GM20431 (cell line): ENCODE data around the gene RNF39.
"Not testable (repeated sequence)": the region's sequence is repeated elsewhere in the genome, so short reads cannot be mapped to it uniquely, and the experiment has no call there.

Source experiments
- in situ Hi-C: fragments of 300-500 bp; cut with MseI, MboI; formaldehyde crosslinking; loops from one replicate; pipeline ENCODE4 v1.15.0; 2020; ENCODE audit warnings: low sequenced_read_pairs; ENCODE audit not compliant: unreplicated experiment

RNF39 gene, protein sequence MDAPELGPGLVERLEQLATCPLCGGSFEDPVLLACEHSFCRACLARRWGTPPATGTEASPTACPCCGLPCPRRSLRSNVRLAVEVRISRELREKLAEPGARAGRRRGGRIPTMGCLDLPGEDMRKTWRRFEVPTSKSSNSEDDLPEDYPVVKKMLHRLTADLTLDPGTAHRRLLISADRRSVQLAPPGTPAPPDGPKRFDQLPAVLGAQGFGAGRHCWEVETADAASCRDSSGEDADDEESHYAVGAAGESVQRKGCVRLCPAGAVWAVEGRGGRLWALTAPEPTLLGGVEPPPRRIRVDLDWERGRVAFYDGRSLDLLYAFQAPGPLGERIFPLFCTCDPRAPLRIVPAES

DNA sequence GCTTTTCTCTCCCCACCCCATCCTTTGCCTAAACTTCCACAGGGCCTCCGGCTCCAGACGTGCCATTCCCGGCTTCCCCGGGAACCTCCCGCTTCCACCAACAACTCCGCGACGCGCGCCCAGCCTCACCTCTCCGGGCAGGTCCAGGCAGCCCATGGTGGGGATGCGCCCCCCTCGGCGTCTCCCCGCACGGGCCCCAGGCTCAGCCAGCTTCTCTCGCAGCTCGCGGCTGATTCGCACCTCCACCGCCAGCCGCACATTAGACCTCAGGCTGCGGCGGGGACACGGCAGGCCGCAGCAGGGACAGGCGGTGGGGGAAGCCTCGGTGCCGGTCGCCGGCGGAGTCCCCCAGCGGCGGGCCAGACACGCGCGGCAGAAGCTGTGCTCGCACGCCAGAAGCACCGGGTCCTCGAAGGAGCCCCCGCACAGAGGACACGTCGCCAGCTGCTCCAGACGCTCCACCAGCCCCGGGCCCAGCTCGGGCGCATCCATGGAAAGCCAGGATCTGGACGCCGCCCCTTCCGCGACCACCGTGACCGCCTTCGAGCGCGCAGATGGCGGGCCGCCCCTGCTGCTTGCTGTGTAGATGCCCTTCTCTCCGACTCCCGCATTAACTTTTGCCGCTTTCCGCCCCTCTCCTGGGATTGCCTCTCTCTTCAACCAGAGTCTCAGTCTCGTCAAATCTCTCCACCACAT is at the start of gene RNF39:
RNF39 (minus strand) TSS at position 676 of the 696 bp plus-strand sequence; CDS start at position 492, 184 bp downstream.
- in situ Hi-C loops: no loop called here

DNA sequence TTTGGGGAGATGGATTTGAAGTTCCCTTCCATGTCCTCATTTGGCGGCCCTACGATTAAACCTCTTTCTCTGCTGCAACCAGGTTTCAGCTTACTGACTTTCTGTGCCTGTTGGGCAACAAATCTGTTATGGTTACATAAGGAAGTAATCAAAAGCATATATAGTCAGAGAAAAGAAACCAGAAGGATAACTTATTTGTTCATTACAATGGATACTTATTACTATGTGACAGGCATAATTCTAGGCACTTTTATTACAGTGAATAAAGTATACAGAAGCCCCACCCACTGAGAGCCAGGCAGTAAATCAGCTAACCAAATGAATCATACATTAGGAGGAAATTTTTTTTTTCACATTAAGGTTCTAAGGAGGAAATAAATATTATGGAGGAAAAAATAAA is 46.9 kb upstream of the RNF39 start:
- in situ Hi-C loops: no loop called here

DNA sequence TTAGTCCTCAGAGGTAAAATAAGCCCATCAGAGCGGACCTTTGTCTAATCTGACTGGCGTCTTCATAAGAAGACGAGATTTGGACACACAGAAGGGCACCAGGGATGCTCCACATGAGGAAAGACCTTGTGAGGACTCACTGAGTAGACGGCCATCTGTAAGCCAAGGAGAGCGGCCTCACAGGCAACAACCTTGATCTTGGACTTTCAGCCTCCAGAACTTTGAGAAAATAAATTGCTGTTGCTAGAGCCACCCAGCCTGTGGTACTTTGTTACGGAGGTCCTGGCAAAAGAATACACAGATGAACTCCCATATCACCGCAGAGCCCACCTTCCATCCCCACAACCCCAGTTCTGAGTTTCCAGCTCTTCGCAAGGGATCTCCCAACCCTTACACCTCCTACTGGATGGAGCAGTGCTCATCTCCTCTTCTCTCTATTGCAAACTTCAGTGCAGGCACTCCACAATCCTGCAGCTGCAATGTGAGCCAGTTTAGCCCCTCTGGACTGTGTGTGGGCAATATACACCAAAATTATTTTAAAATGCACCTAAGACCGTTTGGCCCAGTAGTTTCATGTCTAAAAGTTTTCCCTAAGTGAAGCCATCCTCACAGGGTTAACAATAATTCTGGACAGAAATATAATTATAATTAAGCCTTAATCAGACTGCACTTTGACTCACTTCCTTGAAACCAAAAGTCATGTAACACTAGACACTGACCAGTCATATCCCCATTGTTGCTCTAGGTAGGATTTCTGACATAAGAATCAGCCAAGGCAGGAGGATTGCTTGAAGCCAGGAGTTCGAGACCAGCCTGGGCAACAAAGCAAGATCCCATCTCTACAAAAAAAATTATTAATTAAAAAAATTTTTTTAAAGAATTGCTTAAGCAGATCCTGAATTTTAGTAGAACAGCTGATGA is 46.1 kb upstream of the RNF39 start:
- in situ Hi-C loops: no loop called here

DNA sequence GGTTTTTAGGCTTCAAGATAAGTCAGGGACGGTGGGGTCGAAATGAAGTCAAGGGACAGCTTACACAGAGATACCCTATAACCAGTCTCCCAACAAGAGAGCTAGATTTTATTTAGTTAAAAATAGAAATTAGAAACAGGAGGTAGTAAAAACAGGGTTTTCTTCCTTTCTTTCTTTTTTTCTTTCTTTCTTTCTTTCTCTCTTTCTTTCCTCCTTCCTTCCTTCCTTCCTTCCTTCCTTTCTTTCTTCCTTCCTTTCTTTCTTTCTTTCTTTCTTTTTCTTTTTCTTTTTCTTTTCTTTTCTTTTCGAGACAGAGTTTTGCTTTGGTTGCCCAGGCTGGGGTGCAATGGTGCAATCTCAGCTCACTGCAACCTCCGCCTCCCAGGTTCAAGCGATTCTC is 43.1 kb upstream of the RNF39 start:
- in situ Hi-C loops: not testable (repeated sequence)

DNA sequence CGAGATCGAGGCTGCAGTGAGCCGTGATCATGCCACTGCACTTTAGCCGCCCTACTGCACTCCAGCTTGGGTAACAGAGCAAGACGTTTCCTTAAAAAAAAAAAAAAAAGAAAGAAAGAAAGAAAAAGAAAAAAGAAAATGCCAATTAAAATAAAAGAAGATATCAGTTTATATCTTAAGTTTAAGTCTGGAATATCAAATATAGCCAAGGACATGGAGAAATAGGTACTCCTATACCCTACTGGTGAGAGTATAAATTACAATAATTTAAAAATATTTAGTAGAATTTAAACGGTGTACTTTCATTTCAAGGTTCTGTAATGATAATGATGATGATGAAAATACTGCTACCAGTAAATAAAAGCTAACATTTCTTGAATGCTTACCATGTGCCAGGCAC is 41.2 kb upstream of the RNF39 start:
- in situ Hi-C loops: no loop called here

DNA sequence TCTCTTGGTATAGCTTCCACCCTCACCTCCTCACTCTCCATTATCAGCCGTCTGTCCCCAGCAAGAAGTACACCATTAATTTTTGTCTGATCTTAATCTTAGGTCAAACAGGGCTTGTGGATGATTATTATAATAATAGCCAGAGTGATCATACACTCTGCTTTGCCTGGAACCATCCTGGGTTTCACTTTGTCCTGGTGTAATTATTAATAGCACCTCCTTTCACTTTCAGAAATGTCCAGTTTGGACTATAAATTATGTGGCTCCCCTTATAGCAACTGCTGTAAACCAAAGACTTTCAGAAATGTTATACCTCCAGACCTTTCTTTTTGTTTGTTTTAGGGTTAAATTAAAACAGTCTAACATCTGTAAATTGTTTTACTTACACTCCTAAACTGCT is 38.3 kb upstream of the RNF39 start:
- in situ Hi-C loops: no loop called here

DNA sequence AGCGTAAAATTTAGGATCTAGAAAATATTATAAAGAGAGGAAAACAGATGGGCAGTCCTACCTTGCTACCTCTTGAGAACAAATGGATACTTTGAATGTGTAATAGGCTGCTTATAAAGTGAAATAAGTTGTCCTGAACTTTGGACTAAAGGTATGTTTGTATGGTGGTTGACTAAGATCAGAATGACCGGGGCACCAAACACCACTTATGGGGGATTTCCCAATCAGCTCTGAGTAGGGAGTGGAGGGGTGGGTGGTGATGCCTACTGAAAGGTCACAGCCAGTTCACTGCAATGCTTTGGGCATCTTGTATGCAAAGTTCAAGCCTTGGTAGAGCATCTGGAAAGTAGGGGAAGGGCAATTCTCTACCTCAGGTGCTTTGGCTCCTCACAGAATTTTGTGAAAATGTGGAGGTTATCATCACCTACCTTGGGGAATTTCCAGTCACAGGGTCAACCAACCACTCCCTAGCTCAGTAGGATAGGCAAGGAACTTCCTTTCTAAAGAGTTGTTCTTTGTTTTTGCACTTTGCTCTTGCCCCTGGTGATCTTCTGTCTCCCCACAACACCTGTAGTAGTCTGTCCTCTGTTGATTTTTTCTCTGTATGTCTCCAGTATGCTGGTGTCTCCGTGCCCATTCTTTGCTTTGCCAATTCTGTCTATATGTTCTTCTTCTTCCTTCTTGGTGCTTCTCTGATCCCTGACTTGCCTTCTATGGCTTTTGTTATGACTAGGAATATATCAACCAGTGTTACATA is 37.6 kb upstream of the RNF39 start, which contains the start of gene TRIM31:
TRIM31 (minus strand) TSS at position 88 of the 757 bp plus-strand sequence. CDS start 285 bp downstream, outside the sequence.
- in situ Hi-C loops: no loop called here

DNA sequence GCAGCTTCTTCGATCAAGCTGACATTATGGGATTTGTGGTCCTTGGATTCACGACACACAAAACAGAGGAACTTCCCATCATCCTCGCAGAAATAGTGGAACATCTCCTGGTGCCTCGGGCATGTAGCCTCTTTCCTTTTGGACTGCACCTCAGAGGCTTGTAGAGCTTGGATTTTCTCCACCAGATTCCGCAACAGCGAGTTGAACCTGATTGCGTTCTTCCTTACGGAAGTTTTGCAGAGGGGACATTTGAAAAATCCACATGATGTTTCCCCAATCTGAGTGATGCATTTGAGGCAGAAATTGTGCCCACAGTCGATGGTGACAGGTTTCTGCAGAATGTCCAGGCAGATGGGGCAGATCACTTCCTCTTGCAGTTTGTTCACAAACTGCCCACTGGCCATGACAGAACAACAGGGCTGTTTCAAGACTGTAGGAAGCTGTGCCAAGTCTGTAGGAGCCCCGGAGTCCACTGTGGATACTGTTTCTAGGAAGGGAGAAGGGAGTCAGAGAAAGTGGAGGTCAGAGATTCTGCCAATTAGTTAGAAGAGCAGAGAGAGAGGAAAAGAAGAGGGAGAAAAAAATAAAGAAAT is 36.9 kb upstream of the RNF39 start:
- in situ Hi-C loops: no loop called here

DNA sequence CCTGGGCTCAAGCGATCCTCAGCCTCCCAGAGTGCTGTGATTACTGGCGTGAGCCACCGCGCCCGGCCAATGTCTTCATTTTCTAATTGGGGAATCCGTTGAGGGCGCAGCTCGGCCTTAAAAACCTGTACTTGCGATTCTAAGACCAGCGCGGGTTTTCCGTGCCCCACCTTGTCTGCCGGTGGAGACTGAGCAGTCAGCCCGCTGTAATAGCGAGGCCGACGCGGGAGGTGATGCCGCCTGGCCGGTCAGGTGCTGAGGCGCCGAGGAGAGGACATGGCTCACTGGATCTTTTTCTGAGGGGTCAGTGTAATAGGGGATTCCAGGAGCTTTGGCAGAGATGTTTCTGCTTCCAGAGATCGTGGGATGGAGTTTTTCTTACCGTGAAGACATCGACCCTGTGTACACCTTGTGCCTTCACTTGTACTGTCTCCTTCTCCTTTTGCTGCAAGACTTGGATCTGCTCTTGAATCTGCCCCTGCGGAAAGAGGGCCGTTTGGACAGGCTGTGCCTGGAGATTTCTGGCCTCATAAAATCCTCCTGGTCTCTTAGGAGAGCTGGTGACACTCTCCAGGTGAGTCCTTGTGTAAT is 35.8 kb upstream of the RNF39 start:
- in situ Hi-C loops: no loop called here

DNA sequence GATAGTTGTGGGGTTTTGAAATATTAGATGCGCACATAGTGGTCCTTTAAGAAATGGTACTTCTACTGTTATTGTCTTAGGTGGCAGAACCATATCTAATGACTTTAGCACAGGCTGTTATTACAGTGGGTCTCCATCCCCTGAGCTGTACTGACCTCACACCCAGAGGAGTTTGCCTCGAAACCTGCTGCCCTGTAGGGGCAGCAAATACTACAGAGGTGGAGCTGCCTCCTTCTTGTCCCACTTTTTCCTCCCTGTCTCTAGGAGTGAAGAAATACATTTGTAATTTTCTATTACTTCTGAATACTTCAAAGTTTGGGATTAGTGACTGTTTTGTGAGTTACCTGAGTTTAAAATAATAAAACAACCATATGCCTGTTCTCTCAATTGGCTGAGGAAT is 29.1 kb upstream of the RNF39 start:
- in situ Hi-C loops: no loop called here

DNA sequence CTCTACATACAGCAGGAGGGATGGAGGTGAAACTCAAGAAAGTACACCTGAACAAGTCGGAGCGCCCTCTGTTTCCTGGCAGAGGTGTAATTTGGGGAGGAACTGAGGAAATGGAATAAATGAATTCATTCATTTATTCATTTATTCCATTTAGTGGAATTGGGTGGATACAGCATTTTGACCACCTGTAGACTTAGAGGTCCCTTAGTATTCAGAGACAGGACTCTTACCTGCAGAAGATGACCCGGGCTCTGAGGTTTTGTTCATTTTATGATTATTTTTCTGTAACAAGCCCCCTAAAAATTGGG is 28.3 kb upstream of the RNF39 start:
- in situ Hi-C loops: no loop called here

DNA sequence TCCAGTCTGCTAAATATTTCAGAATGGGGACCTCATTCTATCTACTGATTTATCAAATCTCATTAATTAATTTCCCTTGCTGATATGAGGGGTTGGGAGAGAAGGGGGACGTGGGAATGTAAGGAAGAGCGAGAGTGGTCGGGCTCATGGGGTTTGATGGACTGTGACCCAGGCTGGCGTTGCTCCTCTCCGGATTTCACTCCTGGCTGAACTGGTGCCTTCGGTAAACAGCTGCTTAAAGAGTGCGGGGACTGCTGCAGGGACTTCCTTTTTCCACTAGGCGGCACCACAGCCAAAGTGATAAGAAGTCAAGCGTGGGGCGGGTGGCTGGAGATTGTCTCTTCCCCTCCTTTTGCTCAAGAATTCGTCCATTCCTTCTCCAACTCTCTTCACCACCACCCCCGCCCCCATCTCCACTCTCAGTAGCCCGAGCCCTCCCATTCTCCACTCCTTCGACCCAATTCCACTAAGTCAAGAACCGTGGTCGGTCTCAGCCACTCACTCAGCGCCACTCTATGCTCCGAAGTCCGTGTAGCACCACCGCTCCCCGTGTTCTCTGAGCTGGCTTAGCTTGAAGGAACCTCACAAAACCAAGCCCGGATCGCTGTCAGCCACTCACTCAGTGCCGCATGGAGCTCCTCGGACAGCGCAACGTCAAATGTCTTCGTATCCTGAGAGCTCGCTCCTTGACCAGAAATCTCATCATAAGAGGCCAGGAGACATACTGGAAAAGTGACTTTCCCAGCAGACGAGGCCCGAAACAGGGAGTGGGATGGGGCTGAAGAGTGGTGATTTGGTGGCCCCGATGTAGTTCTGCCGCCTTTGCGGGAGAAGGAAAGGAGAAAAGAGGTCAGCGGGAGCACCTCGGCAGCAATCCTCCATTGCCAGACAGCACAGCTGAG is 27.7 kb upstream of the RNF39 start:
- in situ Hi-C loops: no loop called here

DNA sequence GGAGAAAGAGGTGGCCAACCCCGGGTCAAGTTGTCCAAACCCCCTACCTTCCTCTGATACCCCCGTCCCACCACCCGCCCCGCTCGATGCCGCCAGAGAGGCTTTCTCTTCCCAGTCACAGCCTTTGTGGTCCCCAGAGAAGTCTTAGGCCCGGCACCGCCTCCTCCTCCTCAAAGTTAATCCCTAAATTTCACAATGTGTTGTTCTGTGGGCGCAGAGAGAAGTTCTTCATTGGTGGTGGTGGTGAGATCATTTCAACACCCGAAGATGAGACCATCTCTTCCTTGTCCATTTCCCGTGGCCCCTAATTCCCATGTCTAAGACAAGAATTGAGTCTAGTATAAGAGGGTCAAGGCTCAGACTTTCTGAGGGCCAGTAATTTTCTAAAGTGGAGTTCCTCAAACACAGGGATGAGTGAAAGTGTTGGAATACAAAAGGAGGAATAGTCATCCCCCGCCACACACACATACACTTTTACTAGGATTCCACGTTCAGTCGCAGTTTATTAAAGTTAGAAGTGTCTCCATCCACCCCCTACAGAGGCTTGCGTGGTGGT is 26.9 kb upstream of the RNF39 start:
- in situ Hi-C loops: no loop called here

DNA sequence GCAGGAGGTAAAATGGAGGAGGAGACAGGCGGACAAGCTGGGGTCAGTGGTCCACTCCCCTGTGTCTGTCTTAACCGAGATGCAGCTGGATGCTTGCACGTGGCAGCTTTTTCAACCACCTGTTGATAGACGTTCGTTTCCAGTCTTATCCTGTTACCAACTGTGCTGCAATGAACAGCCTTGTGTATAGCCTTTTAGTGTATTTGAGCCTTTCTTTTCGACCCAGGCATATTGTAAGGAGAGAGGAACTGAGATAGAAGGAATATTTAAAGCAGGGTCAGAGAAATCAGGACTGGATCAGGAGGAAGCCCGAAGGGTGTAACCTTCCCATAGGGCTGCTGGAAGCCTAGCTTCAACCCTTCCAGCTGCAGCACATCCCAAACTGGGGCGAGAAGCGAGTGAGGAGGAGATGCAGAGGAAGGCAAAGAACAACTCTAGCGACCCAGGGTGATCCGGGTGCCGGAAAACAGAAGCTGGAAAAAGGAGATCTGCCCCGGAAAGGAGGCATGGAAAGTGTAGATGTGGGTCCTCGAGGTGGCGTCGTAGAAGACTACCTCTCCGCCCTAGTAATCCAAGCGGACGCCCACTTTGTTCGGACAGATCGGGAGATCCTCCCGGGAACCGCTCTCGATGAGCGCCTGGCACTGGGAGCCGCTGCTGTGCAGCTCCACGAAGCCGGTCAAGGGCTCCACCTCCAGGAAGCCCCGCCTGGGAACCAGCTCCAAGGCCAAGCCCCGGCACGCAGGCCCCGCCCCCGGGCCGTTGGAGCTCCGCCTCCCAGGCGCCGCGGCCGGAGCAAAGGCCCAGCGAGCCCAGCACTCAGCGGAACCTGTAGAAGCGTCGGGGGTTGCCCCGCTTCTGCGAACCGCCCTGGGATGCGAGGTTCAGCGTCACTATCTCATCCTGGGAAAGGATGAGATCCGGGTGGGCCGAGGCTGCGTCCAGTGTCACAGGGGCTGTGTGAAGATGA is 26.2 kb upstream of the RNF39 start:
- in situ Hi-C loops: no loop called here

DNA sequence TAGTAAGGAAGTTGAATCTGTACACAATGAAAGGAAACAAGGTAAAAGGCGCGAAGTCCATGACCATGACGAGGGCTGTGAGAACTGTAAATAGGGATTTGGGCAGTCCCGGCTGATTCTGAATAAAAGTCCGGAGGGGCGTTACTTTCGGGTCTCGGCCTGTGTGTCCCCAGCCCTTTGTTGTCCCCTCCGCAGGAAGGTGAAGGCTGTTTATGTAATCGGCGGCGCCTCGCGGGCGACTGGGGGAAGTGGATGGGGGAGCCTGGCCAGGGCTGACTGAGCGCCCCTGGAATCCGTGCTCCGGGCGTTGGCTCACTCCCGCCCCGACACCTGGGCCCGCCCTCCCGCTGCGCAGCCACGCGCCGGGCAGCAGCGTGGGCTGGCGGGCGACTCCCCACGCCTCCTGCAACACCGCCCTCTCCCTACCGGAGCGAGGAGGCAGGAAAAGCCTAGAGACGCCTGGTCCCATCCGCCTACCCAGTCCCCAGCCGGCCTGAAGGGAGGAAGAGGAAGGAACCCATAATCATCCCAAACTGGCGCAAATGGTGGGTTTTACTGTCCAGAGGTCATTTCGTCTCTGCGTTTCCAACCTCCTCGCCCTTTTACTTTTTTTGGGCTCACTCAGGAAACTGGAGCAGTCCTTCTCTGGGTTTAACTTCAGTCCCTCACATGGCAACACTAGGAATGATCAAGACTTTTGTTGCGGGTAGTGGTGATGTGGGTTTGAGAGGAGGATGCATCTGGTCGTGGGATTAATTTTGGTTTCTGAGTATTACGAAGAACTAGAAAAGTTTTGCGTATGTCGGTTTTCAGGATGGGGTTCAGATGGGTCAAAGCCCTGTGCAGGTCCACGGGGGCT is 25.2 kb upstream of the RNF39 start:
- in situ Hi-C loops: no loop called here

DNA sequence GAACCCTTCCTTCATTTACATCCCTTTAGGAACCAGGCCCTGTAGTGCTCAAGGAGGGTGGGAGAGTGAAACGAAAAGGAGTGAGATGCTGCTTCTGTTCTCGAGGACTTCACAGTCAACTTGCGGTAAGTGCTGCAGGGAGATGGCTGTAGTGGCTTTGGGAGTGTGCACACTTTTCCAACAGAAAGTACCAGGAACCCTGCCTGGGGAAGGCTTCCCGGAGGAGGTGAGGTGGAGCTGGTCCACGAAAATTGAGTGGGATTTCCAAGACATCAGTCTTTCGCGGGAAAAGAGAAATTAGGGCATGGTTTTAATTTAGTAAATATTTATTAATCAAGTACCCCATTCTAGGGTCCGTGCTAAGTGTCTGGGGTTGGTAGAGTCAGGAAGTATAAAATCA is 24.6 kb upstream of the RNF39 start:
- in situ Hi-C loops: no loop called here
